Naive B cell (primary cell): Measurements from ENCODE around the gene KSR1. TPM values are rescaled to one million over a fixed set of nuclear protein-coding genes. Genes with fewer than 3 reads are reported as not detected.

Experiments
- ATAC-seq, 2 donors: fragments of 150-1000 bp; cut with Tn5 transposase; 2 replicates each; pipeline ENCODE4 v1.10.0; 2021; ENCODE audit warnings: low read depth in 2 of 2, mild to moderate bottlenecking in 2 of 2, moderate library complexity in 2 of 2
- DNase-seq: peaks from one replicate; pipeline ENCODE4 v3.0.0; 2022
- H3K27ac Mint-ChIP-seq, 6 donors: one replicate each; pipeline ENCODE4 v1.8.0; 2020 to 2022; ENCODE audit warnings: mild to moderate bottlenecking in 6 of 6, mixed read lengths in 6 of 6, moderate library complexity in 5 of 6, inconsistent platforms in 2 of 6
- H3K27me3 Mint-ChIP-seq, 3 donors: one replicate each; pipeline ENCODE4 v1.8.0; 2021 to 2022; ENCODE audit warnings: mixed read lengths in 3 of 3, mild to moderate bottlenecking in 1 of 3
- H3K36me3 Mint-ChIP-seq, 2 donors: one replicate each; pipeline ENCODE4 v1.8.0; 2020 to 2022; ENCODE audit warnings: mixed read lengths in 2 of 2, inconsistent platforms in 1 of 2, mild to moderate bottlenecking in 1 of 2
- H3K4me1 Mint-ChIP-seq, 3 donors: one replicate each; pipeline ENCODE4 v1.8.0; 2020 to 2022; ENCODE audit warnings: mixed read lengths in 3 of 3, inconsistent platforms in 1 of 3, mild to moderate bottlenecking in 1 of 3, moderate library complexity in 1 of 3
- H3K4me3 Mint-ChIP-seq, 8 donors: one replicate each; pipeline ENCODE4 v1.8.0; 2020 to 2022; ENCODE audit warnings: mild to moderate bottlenecking in 8 of 8, mixed read lengths in 8 of 8, moderate library complexity in 8 of 8, inconsistent platforms in 2 of 8
- H3K9me3 Mint-ChIP-seq, 7 donors: one replicate each; pipeline ENCODE4 v1.8.0; 2020 to 2022; ENCODE audit warnings: mixed read lengths in 7 of 7, mild to moderate bottlenecking in 5 of 7, inconsistent platforms in 2 of 7, moderate library complexity in 1 of 7
- polyA plus RNA-seq, 6 donors: library from polyadenylated mRNA; unstranded; fragments of 300-500 nt; fragmentation: Illumina TruSeq; gene quantifications; one replicate each; pipeline ENCODE4 v1.2.3, GENCODE V29; 2021; ENCODE audit warnings: low read depth in 6 of 6

KSR1 gene
- polyA plus RNA-seq, 6 donors from 2014 or later, result 0.38 to 4.4 (median 2.3) TPM

- Mint-ChIP-seq H3K4me3 (no peak overlapping the region), H3K4me1 (peaks cover 0 to 4% (median 0%) of the 10 kb centered on the region in 3 donors)
Observed at GRCh38 chr17:27571563-27572352, 115.5 kb downstream of the KSR1 start.

GRCh38 chr17:27572665-27573064, 116.4 kb downstream of the KSR1 start:
- ATAC-seq (no peak), DNase-seq (no peak)
- Mint-ChIP-seq H3K4me3 (no peak overlapping the region), H3K36me3 (no peaks in the 10 kb centered on the region), H3K27me3 (no peaks in the 10 kb centered on the region), H3K9me3 (no peaks in the 10 kb centered on the region), H3K4me1 (peaks cover 0 to 4% (median 0%) of the 10 kb centered on the region in 3 donors), H3K27ac (no peak overlapping the region)

More at GRCh38 chr17:27571563-27572352, 115.5 kb downstream of the KSR1 start:
- Mint-ChIP-seq H3K27me3 (no peaks in the 10 kb centered on the region), H3K9me3 (no peaks in the 10 kb centered on the region), H3K36me3 (no peaks in the 10 kb centered on the region), H3K27ac (no peak overlapping the region)
- no peak for DNase-seq
- no peak for ATAC-seq

- DNase-seq (no peak), ATAC-seq (no peak)
- H3K27me3 Mint-ChIP-seq, result no peaks in the 10 kb centered on the region
- no peak overlapping the region for H3K27ac Mint-ChIP-seq
- no peaks in the 10 kb centered on the region for H3K9me3 Mint-ChIP-seq
- no peaks in the 10 kb centered on the region for H3K36me3 Mint-ChIP-seq
- H3K4me3 Mint-ChIP-seq, result no peak overlapping the region
- peaks cover 0 to 6% (median 0%) of the 10 kb centered on the region in 3 donors for H3K4me1 Mint-ChIP-seq
Observed at GRCh38 chr17:27573548-27573947, 117.3 kb downstream of the KSR1 start.

GRCh38 chr17:27573971-27574525, 117.8 kb downstream of the KSR1 start:
- Mint-ChIP-seq H3K27ac (no peak overlapping the region), H3K9me3 (no peaks in the 10 kb centered on the region), H3K27me3 (no peaks in the 10 kb centered on the region), H3K36me3 (no peaks in the 10 kb centered on the region), H3K4me1 (peaks cover 0 to 6% (median 0%) of the 10 kb centered on the region in 3 donors), H3K4me3 (no peak overlapping the region)
- no peak for DNase-seq
- ATAC-seq, result no peak

GRCh38 chr17:27575096-27575911, 119.1 kb downstream of the KSR1 start:
- Mint-ChIP-seq H3K4me1 (peaks cover 0 to 6% (median 0%) of the 10 kb centered on the region in 3 donors), H3K36me3 (no peaks in the 10 kb centered on the region), H3K9me3 (no peaks in the 10 kb centered on the region), H3K27ac (peak overlapping the region in 3 of 6 donors; percentile 10 to 55 (median 28)), H3K27me3 (no peaks in the 10 kb centered on the region), H3K4me3 (no peak overlapping the region)
- DNase-seq (no peak), ATAC-seq (no peak)

- DNase-seq (no peak), ATAC-seq (no peak)
- H3K9me3 Mint-ChIP-seq, result no peaks in the 10 kb centered on the region
- peaks cover 0 to 6% (median 0%) of the 10 kb centered on the region in 3 donors for H3K4me1 Mint-ChIP-seq
- H3K27ac Mint-ChIP-seq, result peak overlapping the region in 4 of 6 donors; percentile 10 to 70 (median 42)
- H3K4me3 Mint-ChIP-seq, result peak overlapping the region in 1 of 8 donors; percentile 41
- H3K27me3 Mint-ChIP-seq, result no peaks in the 10 kb centered on the region
- no peaks in the 10 kb centered on the region for H3K36me3 Mint-ChIP-seq
Observed at GRCh38 chr17:27575912-27576252, 119.6 kb downstream of the KSR1 start.

- H3K27me3 Mint-ChIP-seq, result no peaks in the 10 kb centered on the region
- H3K4me3 Mint-ChIP-seq, result no peak overlapping the region
- peak overlapping the region in 2 of 6 donors; percentile 10 to 70 for H3K27ac Mint-ChIP-seq
- peaks cover 0 to 11% (median 4%) of the 10 kb centered on the region in 3 donors for H3K4me1 Mint-ChIP-seq
- no peaks in the 10 kb centered on the region for H3K9me3 Mint-ChIP-seq
- no peaks in the 10 kb centered on the region for H3K36me3 Mint-ChIP-seq
- ATAC-seq (no peak), DNase-seq (no peak)
Observed at GRCh38 chr17:27576477-27577083, 120.3 kb downstream of the KSR1 start.

- no peak overlapping the region for H3K27ac Mint-ChIP-seq
- ATAC-seq (no peak), DNase-seq (no peak)
- H3K9me3 Mint-ChIP-seq, result no peaks in the 10 kb centered on the region
- H3K27me3 Mint-ChIP-seq, result no peaks in the 10 kb centered on the region
- H3K4me1 Mint-ChIP-seq, result peaks cover 0 to 11% (median 5%) of the 10 kb centered on the region in 3 donors
- H3K4me3 Mint-ChIP-seq, result no peak overlapping the region
- H3K36me3 Mint-ChIP-seq, result no peaks in the 10 kb centered on the region
Observed at GRCh38 chr17:27577121-27577761, 121.0 kb downstream of the KSR1 start.

GRCh38 chr17:27577884-27578717, 121.9 kb downstream of the KSR1 start:
- no peak for DNase-seq
- Mint-ChIP-seq H3K27me3 (no peaks in the 10 kb centered on the region), H3K4me3 (peak overlapping the region in 1 of 8 donors; percentile 56), H3K9me3 (no peaks in the 10 kb centered on the region), H3K27ac (peak overlapping the region in 2 of 6 donors; percentile 32 to 65), H3K36me3 (no peaks in the 10 kb centered on the region), H3K4me1 (peaks cover 0 to 11% (median 5%) of the 10 kb centered on the region in 3 donors)
- ATAC-seq, result no peak

- Mint-ChIP-seq H3K9me3 (no peaks in the 10 kb centered on the region), H3K4me3 (no peak overlapping the region), H3K27me3 (no peaks in the 10 kb centered on the region), H3K27ac (no peak overlapping the region), H3K4me1 (peaks cover 0 to 11% (median 5%) of the 10 kb centered on the region in 3 donors), H3K36me3 (peaks cover 0 to 5% of the 10 kb centered on the region in 2 donors)
- DNase-seq (no peak), ATAC-seq (no peak)
Observed at GRCh38 chr17:27578718-27579085, 122.5 kb downstream of the KSR1 start.

GRCh38 chr17:27579304-27579703, 123.1 kb downstream of the KSR1 start:
- no peak for DNase-seq
- Mint-ChIP-seq H3K27me3 (no peaks in the 10 kb centered on the region), H3K27ac (peak overlapping the region in 1 of 6 donors; percentile 16), H3K4me3 (no peak overlapping the region), H3K4me1 (peaks cover 0 to 11% (median 5%) of the 10 kb centered on the region in 3 donors), H3K36me3 (peaks cover 0 to 6% of the 10 kb centered on the region in 2 donors), H3K9me3 (no peaks in the 10 kb centered on the region)
- ATAC-seq, result no peak

GRCh38 chr17:27579897-27580321, 123.7 kb downstream of the KSR1 start:
- Mint-ChIP-seq H3K36me3 (peaks cover 0 to 6% of the 10 kb centered on the region in 2 donors), H3K27ac (no peak overlapping the region), H3K27me3 (no peaks in the 10 kb centered on the region), H3K9me3 (no peaks in the 10 kb centered on the region), H3K4me3 (no peak overlapping the region), H3K4me1 (peaks cover 0 to 11% (median 5%) of the 10 kb centered on the region in 3 donors)
- DNase-seq (no peak), ATAC-seq (no peak)
